Stimulated activated CD4-positive, alpha-beta T cell treated with anti-CD3 and anti-CD28 coated beads, Interleukin-15, amount 100 ng/mL, for 48 hours (primary cell): Measurements from ENCODE around the gene SLC19A1.

Source experiments
- DNase-seq, 2 donors: peaks; one replicate each; pipeline ENCODE4 v3.0.0-alpha.2; 2020; ENCODE audit warnings: low read depth in 2 of 2

The SLC19A1 gene

GRCh38 chr21:45542242-45542666, at the start of gene SLC19A1:
Gene SLC19A1, minus strand, starts transcription at chr21:45542440. Its CDS starts 4,481 bp downstream, at chr21:45537959.
- DNase-seq, result peak in 1 of 2 donors; percentile 67

DNA sequence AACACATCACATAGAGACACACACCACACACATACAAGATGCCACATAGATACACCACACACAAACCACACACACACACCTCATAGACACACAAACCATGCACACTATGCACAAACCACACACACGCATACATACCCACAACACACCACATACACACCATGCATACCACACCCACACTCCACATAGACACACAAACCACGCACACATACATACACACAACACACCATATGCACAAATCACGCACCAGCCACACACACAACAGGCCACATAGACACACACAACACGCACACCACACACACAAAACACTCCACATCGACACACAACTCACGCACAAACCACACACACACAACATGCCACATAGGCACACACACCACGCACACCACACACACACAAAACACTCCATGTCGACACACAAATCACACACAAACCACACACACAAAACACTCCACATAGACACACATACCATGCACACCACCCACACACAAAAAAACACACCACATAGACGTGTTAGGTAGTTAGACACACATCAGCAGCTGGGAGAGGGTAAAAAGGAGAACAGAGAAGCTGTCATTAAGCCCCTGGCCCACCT, 49.5 kb upstream of the SLC19A1 start:
- DNase-seq, result no peak

GRCh38 chr21:45590726-45591618, 48.7 kb upstream of the SLC19A1 start:
- peak; percentile 50 to 52 for DNase-seq

DNA sequence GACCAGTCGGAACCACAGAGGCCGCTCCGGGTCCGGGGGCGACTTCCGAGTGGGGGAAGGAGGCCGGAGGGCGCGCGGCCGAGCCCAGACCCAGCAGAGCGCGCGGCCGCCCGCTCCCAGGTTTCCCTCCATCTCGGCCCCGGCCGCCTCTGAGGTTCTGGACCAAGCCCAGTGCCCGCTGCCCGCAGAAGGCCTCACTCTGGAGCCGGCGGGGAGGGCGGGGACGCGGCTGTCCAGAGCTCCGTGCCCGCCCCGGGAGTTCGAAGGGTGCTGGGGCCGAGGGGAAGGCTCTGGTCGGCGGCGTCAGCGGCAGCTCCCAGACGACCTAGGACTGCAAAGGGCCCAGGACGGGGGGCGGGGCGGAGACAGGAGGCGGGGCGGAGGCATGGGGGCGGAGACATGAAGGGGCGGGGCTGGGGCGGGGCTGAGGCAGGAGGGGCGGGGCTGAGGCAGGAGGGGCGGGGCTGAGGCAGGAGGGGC, 48.0 kb upstream of the SLC19A1 start:
- peak; percentile 65 to 81 for DNase-seq

GRCh38 chr21:45589686-45590245, 47.5 kb upstream of the SLC19A1 start:
- no peak for DNase-seq

DNA sequence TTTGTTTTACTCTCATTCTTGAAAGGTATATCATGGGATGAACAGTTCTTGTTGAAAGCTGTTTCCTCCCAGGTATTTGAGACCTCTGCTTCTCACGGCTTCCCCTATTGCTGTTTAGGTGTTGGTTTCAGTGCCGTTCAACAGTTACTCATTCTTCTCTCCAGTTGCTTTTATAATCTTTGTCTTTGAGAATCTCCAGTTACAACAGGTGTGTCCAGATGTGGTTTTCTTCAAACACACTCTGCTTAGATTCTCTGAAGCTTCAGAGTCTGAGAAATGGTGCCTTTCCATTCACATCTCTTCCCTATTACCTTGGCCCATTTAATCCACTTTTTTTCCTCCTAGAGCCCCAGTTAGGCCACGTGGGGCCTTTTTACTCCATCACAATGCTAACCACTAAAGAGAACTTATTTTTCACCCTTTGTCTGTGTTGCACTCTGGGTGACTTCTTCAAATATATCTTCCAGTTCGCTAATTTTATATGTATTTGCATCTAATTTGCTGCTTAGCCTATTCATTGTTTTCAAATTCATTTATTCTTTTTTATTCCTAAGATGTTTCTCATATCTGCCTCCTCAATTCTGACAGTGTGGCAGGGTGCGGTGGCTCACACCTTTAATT, 46.7 kb upstream of the SLC19A1 start:
- DNase-seq, result no peak

DNA sequence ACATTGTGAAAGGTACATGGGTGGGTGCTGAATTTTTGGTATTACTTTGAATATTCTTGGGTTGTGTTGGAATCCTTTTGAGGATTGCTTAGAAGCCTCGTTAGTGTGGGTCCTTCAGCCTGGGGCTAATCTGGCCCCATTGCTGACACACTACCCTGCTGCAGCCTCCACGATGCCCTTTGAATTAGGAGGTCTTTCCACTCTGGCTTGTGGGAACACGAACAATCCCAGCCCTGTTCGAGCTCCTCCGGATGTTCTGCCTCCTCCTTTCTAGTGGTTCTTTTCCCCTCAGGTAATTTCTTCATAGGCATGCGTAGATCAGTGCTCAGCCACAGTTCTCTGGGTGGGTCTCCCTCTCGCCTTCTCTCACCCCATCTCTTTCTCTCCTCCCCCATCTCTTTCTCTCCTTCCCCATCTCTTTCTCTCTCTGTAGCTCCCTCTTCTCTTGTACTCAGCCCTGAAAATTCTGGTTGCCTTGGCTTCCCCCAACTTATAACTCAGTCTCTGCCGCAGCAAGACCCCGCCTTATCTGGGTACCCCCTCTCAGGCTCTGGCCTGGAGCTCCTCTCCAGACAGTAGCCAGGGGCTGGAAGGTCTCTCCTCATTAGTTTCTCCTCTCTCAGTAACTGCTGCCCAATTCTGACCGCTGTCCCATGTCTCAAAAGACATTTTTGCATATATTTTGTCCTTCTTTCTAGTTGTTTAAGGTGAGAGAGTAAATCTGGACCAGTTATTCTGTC, 46.0 kb upstream of the SLC19A1 start:
- DNase-seq, result no peak

GRCh38 chr21:45586289-45586858, 44.1 kb upstream of the SLC19A1 start:
- DNase-seq, result no peak

DNA sequence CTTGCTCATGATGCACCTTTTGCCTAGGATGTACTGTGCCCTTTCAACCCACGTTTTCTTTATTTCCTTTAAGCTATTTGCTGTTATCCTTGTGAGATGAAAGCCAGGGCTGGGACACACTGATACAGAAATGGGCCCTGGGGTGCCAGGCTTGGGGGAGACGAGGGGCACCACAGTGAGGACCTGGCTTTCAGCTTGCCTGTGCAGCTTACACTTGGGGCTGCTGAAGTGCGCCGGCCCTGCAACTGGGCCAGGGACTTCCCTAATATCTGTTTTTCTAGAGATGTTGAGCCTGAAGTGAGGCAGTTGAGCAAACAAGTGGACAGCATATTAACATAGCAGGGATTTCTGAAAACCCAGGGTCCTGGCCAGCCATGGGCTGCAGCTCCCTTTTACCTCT, 42.5 kb upstream of the SLC19A1 start:
- DNase-seq, result no peak

- no peak for DNase-seq
Measured at GRCh38 chr21:45583831-45584509, 41.7 kb upstream of the SLC19A1 start.

- DNase-seq, result no peak
Measured at GRCh38 chr21:45582128-45582527, 39.9 kb upstream of the SLC19A1 start.

DNA sequence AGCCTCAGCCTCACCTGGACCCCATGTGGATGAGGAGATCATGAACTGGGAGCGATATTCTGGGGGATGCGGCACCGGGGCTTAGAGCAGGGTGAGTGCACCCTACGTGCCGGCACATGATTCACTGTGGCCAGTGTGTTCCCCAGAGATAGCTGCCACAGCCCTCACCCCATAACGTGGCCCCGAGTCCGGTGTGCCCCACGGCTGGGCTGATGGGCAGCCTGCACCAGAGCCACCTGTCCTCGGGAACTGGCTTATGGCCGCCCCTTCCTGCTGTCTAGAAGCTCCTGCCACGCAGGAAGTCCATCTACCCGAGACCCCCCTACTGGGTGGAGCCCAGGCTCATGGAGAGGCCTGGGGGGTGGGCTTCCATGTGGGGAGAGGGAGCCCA, 39.1 kb upstream of the SLC19A1 start:
- DNase-seq, result no peak

DNA sequence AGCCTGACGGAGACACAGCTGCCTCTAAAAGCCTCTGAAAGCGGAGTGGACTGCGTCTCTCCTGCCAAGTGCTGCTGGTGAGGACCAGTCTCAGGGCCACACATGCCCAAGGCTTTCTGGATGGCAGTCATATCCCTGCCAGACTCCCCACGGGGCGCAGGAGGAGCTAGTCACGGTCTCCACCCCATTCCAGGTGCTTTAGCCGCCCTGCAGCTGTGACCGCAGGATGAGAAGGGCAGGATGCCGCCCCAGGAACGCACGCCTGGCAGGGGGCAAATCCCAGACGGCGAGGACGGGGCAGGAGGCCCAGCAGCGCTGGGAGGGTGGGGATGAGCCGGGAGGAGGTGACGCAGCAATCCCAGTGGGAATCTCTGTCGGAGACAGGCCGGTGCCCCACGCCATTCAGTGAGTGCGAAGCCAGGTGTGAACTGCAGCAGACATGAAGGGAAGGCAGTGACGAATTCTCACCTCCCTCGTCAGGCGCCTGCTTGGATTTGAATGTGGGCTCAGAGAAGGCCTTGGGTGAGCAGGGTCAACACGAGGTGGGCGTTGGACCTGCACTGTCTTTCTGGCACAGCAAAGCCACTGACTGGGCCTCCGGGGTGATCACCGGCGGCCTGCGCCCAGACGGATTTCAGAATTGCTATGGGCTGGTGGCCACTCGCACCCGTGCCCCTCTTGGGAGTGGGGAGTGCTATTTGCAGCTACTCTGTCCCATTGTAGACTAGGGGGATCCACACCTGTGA, 38.5 kb upstream of the SLC19A1 start:
- no peak for DNase-seq

DNA sequence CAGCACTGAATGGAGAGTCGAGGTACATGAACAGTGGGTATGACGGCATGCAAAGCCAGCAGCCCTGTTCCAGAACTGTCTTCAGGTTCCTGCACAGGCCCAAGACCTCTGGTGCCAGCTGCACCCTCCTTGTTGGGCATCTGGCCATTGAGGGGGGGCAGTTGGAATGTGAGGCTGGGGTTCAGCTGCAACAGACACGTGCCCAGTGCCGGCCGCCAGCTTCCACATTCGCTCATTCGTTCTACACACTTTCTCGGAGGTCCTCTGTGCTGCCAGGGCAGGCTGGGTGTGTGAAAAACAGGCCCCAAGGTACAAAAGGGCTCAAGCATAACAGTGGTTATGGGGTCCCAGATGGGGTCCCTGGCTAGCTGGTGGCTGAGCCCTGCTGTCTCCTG, 37.9 kb upstream of the SLC19A1 start:
- no peak for DNase-seq

GRCh38 chr21:45579383-45580180, 37.3 kb upstream of the SLC19A1 start:
- no peak for DNase-seq

DNA sequence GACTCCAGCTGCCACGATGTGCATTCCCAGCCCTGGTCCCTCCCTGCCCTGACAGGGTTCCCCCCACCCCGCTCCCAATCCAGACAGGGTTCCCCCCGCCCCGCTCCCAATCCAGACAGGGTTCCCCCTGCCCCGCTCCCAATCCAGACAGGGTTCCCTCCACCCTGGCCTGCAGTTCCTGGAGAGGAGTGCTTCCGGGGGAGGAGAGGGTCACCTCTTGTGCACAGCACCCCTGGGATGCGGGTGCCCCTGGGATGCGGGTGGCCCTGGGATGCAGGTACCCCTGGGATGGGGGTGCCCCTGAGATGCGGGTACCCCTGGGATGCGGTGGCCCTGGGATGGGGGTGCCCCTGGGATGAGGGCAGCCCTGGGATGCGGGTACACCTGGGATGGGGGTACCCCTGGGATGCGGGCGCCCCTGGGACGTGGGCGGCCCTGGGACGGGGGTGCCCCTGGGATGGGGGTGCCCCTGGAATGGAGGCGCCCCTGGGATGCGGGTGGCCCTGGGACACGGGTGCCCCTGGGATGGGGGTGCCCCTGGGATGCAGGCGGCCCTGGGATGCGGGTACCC, 36.7 kb upstream of the SLC19A1 start:
- no peak for DNase-seq

DNA sequence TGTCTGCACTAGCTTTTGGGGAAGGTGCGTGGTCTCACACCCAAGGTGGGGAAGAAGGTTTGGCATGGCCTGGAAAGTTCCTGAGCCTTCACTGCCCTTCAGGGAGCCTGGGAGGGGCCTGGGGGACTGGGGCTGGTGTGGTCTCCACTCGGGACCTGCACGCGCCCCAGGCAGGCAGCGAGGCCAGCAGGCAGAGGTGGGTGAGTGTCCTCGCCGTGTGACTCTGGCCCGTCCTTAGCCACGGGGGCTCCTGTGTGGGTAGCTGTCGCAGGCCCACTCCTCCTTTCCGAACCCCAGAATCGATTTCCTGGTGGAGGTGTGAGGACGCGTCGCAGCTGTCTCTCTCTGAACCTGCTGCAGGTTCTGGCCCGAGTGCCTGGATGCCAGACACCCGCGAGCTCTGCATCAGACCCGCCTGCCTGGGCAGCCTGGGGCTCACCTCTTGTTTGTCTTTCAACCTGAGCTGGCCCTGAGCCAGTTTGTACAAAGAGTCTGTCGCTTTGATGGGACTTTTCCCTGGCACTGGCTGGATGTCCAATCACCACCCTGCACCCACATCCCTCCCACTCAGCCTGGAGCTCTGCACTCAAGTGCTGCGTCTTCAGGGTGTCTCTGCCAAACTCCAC, 36.0 kb upstream of the SLC19A1 start:
- no peak for DNase-seq

DNA sequence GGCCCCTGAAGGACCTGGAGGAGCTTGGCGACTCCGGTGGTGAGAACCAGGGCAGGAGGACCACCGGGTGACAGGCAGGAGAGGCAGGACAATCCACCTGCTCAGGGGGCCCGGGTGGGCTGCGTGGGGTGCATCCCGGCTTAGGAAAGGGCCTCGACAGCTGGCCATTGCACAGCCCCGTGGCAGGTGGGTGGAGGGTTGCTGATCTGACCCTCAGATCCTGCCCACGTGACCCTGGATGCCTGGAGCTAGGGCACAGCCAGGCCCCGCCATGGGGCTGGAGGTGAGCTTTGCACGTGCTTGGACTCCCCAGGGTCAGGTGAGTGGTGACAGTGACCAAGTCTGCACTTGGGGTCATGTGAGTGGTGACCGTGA, 35.5 kb upstream of the SLC19A1 start:
- no peak for DNase-seq
